A549 (cell line): ENCODE measurements around the gene PPIG.

Experiments used
- CHD2 ChIP-seq: fragments of 150-350 bp; IDR thresholded peaks from 2 replicates; pipeline ENCODE4 v1.6.1; 2014; ENCODE audit warnings: low read length; ENCODE audit not compliant: partially characterized antibody
- HOXB13 ChIP-seq: fragments of 250-450 bp; sonication (Bioruptor Pico); IDR thresholded peaks from 2 replicates; pipeline ENCODE4 v1.5.0; 2020; ENCODE audit warnings: low read depth, mild to moderate bottlenecking, moderate library complexity
- REST ChIP-seq: fragments of 200-600 bp; sonication (generic); IDR thresholded peaks from 2 replicates; pipeline ENCODE4 v1.6.1; 2016; ENCODE audit warnings: antibody characterized with exemption, mild to moderate bottlenecking, moderate library complexity

GRCh38 chr2:169670937-169671336, 86.8 kb downstream of the PPIG start:
- no peak for TF ChIP-seq HOXB13 (CRISPR knock-in tag)
- TF ChIP-seq CHD2, result no peak
- no peak for TF ChIP-seq REST
